HL-60/S4 (cell line): ENCODE results near the gene USP19.

ENCODE experiments used
- in situ Hi-C: fragments of 300-500 bp; cut with MboI; formaldehyde crosslinking; loops from 2 replicates; pipeline ENCODE4 v1.14.3; 2022; ENCODE audit warnings: low sequenced_read_pairs

The USP19 gene, protein sequence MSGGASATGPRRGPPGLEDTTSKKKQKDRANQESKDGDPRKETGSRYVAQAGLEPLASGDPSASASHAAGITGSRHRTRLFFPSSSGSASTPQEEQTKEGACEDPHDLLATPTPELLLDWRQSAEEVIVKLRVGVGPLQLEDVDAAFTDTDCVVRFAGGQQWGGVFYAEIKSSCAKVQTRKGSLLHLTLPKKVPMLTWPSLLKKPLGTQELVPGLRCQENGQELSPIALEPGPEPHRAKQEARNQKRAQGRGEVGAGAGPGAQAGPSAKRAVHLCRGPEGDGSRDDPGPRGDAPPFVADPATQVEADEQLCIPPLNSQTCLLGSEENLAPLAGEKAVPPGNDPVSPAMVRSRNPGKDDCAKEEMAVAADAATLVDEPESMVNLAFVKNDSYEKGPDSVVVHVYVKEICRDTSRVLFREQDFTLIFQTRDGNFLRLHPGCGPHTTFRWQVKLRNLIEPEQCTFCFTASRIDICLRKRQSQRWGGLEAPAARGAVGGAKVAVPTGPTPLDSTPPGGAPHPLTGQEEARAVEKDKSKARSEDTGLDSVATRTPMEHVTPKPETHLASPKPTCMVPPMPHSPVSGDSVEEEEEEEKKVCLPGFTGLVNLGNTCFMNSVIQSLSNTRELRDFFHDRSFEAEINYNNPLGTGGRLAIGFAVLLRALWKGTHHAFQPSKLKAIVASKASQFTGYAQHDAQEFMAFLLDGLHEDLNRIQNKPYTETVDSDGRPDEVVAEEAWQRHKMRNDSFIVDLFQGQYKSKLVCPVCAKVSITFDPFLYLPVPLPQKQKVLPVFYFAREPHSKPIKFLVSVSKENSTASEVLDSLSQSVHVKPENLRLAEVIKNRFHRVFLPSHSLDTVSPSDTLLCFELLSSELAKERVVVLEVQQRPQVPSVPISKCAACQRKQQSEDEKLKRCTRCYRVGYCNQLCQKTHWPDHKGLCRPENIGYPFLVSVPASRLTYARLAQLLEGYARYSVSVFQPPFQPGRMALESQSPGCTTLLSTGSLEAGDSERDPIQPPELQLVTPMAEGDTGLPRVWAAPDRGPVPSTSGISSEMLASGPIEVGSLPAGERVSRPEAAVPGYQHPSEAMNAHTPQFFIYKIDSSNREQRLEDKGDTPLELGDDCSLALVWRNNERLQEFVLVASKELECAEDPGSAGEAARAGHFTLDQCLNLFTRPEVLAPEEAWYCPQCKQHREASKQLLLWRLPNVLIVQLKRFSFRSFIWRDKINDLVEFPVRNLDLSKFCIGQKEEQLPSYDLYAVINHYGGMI (N-terminal part only)

GRCh38 chr3:49120438-49121131, at the start of gene USP19:
USP19 (minus strand) TSS chr3:49120823; CDS start chr3:49119145, 1,678 bp downstream.
- in situ Hi-C loops: no loop called here

GRCh38 chr3:49166752-49167556, 46.3 kb upstream of the USP19 start:
- in situ Hi-C loops: loop anchor here (25.0 kb wide), 1 partner anchor 270 kb away; the partner anchor contains the start of gene NICN1

DNA sequence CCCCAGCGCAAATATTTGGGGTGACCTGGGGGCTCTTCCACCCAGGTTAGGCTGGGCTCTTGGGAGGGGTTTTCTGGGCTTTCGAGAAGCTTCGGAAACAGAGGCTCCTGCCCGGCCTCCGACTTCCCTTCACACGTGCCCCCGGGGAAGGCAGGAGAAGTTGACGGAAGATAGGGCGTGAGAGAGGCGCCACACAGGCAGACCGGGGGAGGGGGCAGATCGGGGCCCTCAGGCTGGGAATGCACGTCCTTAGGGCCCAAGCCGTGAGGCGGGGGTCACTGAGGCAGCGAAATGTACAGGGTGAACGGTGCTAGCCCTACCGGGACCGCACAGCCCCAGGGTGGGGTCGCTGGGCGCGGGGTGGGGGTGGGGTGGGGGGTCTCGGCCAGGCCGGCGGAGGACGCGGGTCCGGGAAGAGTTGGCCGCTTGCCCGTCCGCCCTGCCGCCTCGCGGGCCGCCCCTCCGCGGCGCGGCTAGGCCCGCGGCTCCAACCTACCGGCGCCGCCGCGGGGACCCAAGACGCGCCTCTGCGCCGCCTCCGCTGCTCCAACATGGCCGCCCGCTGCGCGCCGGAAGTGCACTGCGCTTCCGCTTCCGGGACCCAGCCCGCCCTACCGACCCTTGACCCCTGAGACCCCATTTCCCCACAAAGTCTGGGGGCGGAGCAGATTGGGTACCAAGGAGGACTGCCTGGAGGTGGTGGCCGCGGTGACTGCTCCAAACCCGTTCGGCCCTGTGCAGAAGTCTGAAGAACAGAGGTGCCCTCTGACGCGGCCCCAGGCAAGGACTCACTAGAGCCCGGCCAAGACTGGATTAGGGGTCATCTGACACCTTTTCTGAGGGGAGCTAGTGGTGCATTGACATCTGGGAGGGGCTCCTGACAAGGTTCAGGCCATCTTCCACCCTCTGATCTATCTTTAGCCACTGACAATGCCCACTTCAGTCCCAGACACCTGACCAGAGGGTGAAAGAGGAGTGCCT, 45.4 kb upstream of the USP19 start, which contains the start of gene CCDC71:
TSS of gene CCDC71 (minus strand) at position 561 of the 981 bp plus-strand sequence. CDS start 2,123 bp downstream, outside the sequence.
- in situ Hi-C loops: loop anchor here (25.0 kb wide), 1 partner anchor 271 kb away; the partner anchor contains the start of gene NICN1

GRCh38 chr3:49164983-49165720, 44.5 kb upstream of the USP19 start:
- in situ Hi-C loops: loop anchor here (25.0 kb wide), 1 partner anchor 272 kb away; the partner anchor contains the start of gene NICN1

- in situ Hi-C loops: loop anchor here (25.0 kb wide), 1 partner anchor 274 kb away; the partner anchor contains the start of gene NICN1
These were observed 43.0 kb upstream of the USP19 start for GRCh38 chr3:49163609-49164008.

DNA sequence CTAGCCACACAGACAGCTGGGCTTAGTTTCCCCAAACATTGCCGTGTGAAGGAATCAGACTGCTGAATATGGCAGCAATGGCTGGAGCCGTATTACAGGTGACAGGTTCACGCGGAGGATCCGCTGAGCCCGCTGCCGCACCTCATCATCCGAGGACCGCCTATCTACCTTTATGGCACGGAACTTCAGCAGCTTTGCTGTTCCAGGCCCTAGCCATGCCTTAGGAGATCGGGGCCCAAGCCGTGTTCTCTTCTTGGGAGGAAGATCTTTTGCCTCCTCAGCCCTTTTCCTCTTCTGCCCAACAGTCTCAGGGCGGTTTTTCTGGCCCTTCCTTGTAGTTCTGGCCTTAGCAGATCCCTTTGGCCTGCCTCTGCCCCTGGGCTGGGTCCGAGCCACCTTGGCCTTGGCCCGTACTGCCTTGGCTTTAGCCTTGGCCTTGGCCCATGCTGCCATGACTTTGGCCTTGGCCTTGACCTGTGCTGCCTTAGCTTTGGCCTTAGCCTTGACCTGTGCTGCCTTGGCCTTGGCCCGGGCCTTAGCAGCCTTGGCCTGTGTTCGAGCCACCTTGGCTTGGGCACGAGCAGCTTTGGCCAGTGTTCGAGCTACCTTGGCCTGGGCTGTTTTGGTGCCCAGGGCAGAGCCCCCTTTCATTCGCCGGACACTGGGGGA, 42.3 kb upstream of the USP19 start:
- in situ Hi-C loops: loop anchor here (25.0 kb wide), 1 partner anchor 274 kb away; the partner anchor contains the start of gene NICN1

DNA sequence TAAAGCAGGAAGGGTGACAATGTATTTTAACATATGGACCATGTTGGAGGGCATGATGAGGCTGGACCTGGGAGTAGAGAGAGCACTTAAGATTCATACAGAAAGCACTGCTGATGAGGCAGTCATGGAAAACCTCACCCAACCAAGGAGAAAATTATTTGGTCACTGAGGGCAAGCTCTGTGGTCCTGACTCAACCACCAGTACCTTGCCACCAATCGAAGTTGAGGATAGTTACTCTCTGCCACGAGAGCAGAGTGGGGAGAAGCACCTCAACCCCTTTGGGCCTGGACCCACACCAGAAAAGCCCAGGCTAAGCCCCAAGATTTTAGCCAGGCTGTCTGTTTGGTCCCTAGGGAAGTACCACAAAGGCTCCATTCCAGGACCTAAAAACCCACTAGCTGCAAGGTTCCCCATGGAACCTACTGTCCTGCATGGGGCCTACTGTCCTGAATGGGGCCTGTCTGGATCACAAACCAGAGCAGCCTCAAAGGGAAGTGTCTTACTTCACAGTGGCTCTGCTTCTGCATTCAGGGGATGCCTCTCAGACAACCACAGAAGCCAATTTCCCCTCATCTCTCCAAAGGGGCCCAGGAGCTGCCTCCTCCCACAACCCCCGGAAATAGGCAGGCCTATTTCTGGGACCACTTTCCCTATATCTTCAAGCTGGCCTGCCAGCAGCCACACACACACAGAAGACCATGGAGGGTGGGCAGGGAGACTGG, 41.3 kb upstream of the USP19 start:
- in situ Hi-C loops: loop anchor here (25.0 kb wide), 1 partner anchor 275 kb away; the partner anchor contains the start of gene NICN1

GRCh38 chr3:49161197-49161596, 40.6 kb upstream of the USP19 start:
- in situ Hi-C loops: loop anchor here (25.0 kb wide), 1 partner anchor 276 kb away; the partner anchor contains the start of gene NICN1

- in situ Hi-C loops: loop anchor here (25.0 kb wide), 1 partner anchor 279 kb away; the partner anchor contains the start of gene NICN1
These were observed 38.2 kb upstream of the USP19 start for GRCh38 chr3:49158792-49159191.

DNA sequence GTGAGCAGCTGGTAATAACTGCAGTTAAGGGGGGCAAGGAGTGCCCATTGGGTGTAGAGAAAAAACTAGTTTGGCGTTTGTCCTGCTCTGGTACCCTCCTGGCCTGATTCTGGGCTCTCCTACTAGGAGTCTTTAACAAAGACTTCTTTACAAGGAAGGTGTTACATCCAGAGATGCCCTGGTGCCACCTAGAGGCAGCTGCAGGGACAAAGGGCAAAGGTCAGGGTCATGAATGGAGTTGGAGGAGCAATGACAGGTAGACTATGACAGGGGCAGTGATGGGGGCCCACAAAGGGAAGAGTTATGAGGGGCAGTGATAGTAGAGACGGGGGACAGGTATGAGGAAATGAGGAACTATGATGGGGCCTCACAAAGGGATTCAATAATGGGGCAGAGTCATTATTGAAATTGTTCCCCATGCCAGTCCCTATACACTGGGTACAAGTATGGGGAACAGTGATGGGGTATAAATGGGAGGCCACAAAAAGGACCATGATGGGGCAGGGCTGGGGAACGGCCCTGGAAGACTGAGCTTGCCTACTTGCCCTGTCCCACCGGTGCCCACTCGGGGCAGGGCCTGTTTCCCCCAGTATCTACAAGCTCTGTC, 37.6 kb upstream of the USP19 start:
- in situ Hi-C loops: loop anchor here (25.0 kb wide), 1 partner anchor 279 kb away; the partner anchor contains the start of gene NICN1

DNA sequence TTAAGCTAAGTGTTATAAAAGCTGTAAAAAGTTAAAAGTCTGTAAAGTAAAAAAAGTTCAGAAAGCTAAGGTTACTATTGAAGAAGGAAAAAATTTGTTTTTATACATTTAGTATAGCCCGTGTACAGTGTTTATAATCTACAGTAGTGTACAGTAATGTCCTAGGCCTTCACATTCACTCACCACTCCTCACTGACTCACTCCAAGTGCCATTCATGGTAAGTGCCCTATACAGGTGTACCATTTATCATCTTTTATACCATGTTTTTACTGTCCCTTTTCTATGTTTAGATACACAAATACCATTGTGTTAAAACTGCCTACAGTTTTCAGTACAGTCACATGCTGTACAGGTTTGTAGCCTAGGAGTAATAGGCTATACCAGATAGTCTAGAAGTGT, 36.7 kb upstream of the USP19 start:
- in situ Hi-C loops: loop anchor here (25.0 kb wide), 1 partner anchor 280 kb away; the partner anchor contains the start of gene NICN1

GRCh38 chr3:49153349-49153912, 32.8 kb upstream of the USP19 start:
- in situ Hi-C loops: loop anchor here (25.0 kb wide), 1 partner anchor 284 kb away; the partner anchor contains the start of gene NICN1

- in situ Hi-C loops: loop anchor here (25.0 kb wide), 1 partner anchor 286 kb away; the partner anchor contains the start of gene NICN1
These were observed 31.0 kb upstream of the USP19 start for GRCh38 chr3:49151610-49152009.

- in situ Hi-C loops: no loop called here
These were observed 27.5 kb upstream of the USP19 start for GRCh38 chr3:49148159-49148558.

DNA sequence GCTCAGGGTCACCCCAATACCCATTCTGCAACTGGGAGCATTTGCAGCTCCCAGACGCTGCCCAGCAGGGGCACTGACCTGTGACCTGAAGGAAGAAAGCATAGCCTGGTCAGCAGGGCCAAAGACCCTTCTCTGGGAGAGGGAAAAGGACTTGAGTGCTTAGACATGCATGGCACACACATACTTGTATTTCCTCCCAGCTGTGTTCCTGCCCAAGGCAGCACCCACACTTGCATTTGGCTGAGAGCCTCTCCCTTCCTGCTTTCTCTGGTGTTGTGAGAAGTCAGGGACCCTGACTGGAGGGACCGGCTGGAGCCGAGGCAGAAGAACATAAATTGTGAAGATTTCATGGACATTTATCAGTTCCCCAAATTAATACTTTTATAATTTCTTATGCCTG, 19.5 kb upstream of the USP19 start:
- in situ Hi-C loops: no loop called here
